ACHN (cell line): ENCODE measurements around the gene SYTL1.

Source experiments
- DNase-seq: peaks from one replicate; pipeline ENCODE4 v3.0.0-alpha.2; 2015
- in situ Hi-C: cut with HindIII; loops from 2 replicates; pipeline ENCODE4 v1.10.0; 2017; ENCODE audit warnings: low sequenced_read_pairs, low pct_ligation_motif_present, low pct_unique_long_range_greater_than_20kb

SYTL1 gene

GRCh38 chr1:27394925-27395324 lies 53.1 kb downstream of the SYTL1 start:
- in situ Hi-C loops: no loop called here
- DNase-seq: no peak

- DNase-seq: peak; percentile 62
- in situ Hi-C loops: no loop called here
Observed at GRCh38 chr1:27395441-27396195, 53.8 kb downstream of the SYTL1 start.

GRCh38 chr1:27397110-27397509 lies 55.3 kb downstream of the SYTL1 start:
- in situ Hi-C loops: no loop called here
- no peak for DNase-seq

GRCh38 chr1:27397749-27398148 lies 55.9 kb downstream of the SYTL1 start:
- in situ Hi-C loops: no loop called here
- DNase-seq: no peak

GRCh38 chr1:27398405-27399149 lies 56.8 kb downstream of the SYTL1 start:
- in situ Hi-C loops: no loop called here
- no peak for DNase-seq

- in situ Hi-C loops: no loop called here
- no peak for DNase-seq
Observed at GRCh38 chr1:27399251-27400025, 57.6 kb downstream of the SYTL1 start.

- no peak for DNase-seq
- in situ Hi-C loops: no loop called here
Observed at GRCh38 chr1:27400082-27400962, 58.5 kb downstream of the SYTL1 start.

GRCh38 chr1:27400963-27401341 lies 59.1 kb downstream of the SYTL1 start:
- no peak for DNase-seq
- in situ Hi-C loops: no loop called here

GRCh38 chr1:27402349-27402754 lies 60.5 kb downstream of the SYTL1 start:
- DNase-seq: peak; percentile 49
- in situ Hi-C loops: no loop called here

- DNase-seq: peak; percentile 12
- in situ Hi-C loops: no loop called here
Observed at GRCh38 chr1:27403065-27403726, 61.4 kb downstream of the SYTL1 start.
